ENCODE data around the gene WNT1.

DNA sequence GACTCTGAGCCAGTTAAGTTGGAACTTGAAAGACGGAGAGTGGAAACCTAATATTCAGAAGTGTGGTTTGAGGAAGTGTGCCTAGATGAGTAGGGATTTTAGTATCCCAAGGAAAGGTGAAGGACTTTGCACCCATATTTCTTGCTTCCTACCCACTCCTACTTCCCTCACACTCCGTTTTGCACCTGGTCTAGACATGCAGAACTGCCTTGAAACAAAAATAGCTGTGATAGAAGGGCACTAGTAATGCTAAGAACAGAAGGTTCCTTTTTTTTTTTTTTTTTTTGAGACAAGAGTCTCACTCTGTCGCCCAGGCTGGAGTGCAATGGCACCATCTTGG, 20.1 kb upstream of the WNT1 start:
- TF ChIP-seq, protein P1, sequence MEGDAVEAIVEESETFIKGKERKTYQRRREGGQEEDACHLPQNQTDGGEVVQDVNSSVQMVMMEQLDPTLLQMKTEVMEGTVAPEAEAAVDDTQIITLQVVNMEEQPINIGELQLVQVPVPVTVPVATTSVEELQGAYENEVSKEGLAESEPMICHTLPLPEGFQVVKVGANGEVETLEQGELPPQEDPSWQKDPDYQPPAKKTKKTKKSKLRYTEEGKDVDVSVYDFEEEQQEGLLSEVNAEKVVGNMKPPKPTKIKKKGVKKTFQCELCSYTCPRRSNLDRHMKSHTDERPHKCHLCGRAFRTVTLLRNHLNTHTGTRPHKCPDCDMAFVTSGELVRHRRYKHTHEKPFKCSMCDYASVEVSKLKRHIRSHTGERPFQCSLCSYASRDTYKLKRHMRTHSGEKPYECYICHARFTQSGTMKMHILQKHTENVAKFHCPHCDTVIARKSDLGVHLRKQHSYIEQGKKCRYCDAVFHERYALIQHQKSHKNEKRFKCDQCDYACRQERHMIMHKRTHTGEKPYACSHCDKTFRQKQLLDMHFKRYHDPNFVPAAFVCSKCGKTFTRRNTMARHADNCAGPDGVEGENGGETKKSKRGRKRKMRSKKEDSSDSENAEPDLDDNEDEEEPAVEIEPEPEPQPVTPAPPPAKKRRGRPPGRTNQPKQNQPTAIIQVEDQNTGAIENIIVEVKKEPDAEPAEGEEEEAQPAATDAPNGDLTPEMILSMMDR (IDR thresholded peaks at IDR 0.05; ENCODE audit: low read length), result no peak
- TF ChIP-seq EZH2 (optimal IDR thresholded peaks at IDR 0.05; ENCODE audit: low read depth, low read length), result no peak
- TF ChIP-seq EZH2phosphoT487 (IDR thresholded peaks at IDR 0.05; ENCODE audit: low read length), result no peak
